Measurements from ENCODE around the gene KIRREL3.

Gene KIRREL3

GRCh38 chr11:126619516-126619915 lies 381.1 kb downstream of the KIRREL3 start:
- no peak for FAIRE-seq

DNA sequence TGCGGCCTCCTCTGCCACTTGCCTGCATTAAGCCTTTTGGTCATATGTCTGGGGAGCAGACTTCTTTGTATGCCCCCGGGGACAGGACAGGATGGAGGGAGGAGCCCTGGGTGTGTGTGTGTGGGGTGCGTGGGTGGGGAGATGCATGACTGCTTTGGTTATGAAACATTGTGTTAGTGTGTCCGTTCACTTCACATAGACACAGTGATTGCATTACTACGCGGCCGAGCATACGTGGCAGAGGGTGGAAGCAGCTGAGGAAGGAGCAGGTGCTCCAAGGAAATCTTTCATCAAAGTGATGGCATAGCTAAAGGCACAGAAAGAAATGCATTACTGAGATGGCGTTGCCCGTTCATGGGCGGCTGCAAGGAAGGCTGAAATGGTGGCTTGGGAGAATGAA lies 384.7 kb downstream of the KIRREL3 start:
- FAIRE-seq: no peak

DNA sequence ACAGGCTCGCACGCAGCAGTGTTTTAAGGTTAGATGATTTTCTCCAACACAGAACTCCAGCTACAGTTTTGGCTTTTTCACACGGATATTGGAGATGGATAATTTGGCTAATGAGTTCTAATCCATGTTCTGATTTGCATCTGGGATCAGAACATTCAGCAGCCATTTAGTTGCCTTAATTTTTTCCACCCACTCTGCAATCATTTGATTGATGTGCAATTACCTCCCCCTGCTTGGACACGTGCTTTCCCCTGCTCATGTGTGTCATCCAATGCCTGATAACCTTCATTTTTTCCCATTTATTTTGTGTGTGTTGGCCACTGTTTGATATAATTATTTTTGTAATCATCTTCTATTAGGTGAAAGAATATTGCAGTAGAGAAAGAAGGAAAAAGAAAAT lies 387.3 kb downstream of the KIRREL3 start:
- FAIRE-seq: no peak

DNA sequence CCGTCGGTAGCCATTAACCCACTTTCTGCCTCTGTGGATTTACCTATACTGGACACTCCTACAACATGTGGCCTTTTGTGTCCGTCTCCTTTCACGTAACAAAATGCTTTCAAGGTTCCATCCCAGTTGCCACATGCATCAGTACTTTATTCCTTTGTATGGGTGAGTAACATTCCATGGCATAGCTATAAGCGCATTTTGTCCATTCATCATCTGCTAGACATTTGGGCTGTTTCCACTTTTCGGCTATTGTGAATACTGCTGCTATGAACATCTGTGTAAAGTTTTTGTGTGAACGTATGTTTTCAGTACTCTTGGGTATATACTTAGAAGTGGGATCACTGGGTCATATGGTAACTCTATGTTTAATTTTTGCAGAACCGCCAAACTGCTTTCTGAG lies 387.9 kb downstream of the KIRREL3 start:
- FAIRE-seq: no peak

- FAIRE-seq: no peak
Observed at GRCh38 chr11:126611438-126611837, 389.1 kb downstream of the KIRREL3 start.

DNA sequence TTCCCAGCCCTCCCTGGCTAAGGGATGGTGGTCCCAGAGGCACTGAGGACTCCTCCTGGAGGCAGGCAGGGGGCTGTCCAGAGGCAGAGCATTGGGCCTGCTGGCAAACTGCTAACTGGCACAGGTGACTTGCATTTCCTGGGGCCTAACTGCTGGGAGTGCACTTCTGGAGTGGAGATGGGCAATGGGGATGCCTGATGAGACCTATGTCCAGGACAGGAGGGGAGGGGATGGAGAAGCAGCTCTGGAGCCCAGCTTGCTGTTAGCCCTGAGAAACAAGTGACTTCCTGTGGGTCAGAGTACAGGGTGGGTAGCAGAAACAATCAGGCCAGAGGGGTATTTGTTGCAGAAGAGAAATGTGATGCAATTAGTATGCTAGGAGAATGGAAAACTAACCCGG lies 391.9 kb downstream of the KIRREL3 start:
- FAIRE-seq: no peak

GRCh38 chr11:126607776-126608541 lies 392.6 kb downstream of the KIRREL3 start:
- FAIRE-seq: no peak

DNA sequence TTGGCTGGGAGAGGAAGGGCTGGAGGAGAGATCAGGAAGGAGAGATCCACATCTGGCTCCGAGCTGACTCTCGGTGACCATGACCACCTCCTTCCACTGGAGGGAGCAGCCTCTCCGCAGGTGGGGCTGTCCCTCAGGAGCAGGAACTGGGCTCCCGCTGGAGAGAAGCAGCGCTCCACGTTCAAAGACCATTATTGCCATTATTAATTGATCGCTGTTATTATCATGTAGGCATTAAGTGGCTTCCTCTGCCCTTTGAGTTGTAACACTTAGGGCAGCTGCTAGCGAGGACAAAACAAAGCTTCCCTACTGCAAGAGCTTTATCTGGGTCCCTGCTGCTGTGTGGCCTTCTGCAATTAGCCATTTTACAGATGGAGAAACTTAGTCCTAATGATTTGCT lies 393.2 kb downstream of the KIRREL3 start:
- no peak for FAIRE-seq

DNA sequence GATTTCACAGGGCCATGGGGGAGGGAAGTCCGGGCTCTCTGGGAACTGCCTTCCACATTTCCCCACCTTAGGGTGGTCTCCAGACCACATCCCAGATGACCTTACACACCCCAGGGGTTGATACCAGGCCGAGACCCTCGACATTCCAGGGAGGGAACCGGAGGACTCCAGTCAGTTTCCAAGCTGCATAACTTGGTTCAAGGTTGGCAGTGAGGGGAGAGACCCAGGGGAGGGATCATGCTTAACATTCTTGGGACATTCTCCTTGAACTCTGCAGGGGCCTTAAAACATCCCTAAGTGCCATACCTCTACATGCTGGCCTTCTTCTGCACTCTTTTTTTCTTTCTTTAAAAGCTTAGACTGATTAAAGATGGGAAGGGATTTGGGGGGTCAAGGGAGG lies 394.1 kb downstream of the KIRREL3 start:
- FAIRE-seq: no peak

- no peak for FAIRE-seq
Observed at GRCh38 chr11:126604461-126604860, 396.1 kb downstream of the KIRREL3 start.

DNA sequence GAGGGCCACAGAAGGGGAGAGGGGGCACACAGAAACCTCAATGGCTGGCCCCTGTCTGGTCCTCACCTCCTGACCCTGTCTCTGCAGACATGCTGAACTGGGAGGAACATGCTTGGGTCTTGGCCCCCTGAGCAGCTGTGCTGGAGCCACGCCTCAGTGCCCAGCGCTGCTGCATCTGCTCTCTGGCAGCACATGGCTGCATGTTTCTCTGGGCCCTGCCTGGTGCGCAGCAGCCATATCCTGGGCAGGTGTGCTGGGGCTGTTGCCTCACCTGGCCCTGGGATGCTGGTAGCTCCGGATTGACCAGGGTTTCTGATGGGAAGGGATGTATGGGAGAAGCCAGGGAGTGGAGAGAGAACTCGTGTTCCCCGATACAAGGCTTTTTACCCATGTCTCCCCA lies 397.1 kb downstream of the KIRREL3 start:
- FAIRE-seq: no peak

- FAIRE-seq: no peak
Observed at GRCh38 chr11:126602993-126603392, 397.6 kb downstream of the KIRREL3 start.

- FAIRE-seq: no peak
Observed at GRCh38 chr11:126602349-126602940, 398.1 kb downstream of the KIRREL3 start.

- FAIRE-seq: no peak
Observed at GRCh38 chr11:126601550-126602215, 398.9 kb downstream of the KIRREL3 start.

DNA sequence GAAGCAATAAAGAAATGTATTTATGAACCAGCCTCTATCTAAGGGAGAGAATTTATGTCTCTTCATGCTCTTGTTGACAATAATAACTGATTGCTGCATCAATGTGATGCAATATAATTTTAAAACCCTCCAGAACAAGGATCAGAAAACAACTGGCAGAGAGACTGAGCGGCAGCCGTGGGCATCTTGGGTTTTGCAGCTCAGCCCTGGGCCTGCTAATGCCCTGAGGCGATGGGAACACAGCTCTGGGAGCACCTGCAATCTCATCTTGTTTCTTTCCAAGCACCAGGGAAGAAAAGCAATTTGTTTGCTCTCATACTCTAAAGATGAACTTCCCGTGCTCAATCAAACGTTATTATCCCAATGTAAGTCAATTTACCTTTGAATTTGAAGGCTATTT lies 399.4 kb downstream of the KIRREL3 start:
- FAIRE-seq: no peak

GRCh38 chr11:126599217-126599897 lies 401.2 kb downstream of the KIRREL3 start:
- no peak for FAIRE-seq

DNA sequence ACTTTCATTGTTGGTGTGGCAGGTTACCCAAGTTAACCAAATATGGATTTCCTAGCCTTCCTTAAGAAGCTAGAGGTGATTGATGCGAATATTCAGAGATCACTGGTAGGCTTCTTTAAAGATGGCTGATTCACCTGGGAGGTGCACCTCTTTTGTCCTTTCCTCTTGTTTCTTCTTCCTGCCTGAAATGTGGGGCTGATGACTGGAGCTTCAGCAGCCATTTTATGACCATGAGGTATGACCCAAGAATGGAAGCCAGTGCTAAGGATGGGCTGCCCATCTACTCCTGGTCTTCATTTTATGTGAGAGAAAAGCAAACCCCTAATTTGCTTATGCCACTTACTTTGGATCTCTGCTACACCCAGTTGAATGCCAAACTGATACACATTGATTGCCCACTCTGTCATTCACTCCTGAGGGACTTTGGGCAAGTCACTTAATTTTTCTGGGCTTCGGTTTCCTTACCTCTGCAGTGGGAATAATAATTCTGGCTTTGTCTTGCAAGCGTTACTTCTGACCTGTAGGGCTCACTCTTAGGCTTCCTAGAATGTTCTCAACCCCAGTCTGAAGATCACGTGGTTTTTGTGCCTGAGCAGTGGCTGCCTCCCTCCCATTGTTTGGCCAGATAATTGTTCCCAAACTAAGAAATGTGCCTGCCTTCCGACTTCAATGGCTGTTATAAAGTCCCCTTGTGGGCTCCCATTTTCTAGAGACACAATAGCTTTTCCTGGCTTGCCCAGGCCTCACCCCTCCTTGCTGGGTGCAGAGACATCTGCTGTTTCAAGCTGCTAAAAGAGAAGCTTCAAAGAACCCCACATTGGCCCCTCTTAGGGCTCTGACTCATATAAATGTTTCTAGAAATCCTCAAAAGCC lies 402.0 kb downstream of the KIRREL3 start:
- FAIRE-seq: no peak

GRCh38 chr11:126597041-126597440 lies 403.5 kb downstream of the KIRREL3 start:
- no peak for FAIRE-seq

DNA sequence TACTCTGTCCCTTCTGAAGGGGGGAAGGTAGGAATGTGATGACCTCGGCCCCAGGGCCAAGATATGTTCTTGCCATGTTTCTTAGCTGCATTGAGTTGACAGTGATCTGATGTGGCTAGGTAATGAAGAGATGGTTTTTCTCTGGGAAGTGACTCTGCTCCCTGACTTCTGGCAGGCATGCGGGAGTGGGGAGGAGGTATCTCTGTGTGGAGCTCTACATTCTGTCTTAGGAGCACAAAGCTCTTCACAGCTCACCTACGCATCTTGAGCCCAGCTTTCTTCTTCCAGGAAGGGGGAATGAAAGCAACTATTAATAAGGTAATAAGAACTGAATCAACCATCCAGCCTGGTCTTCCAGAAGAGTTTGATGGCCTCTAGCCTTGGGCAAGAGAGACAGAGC lies 404.1 kb downstream of the KIRREL3 start:
- no peak for FAIRE-seq

GRCh38 chr11:126595560-126595959 lies 405.0 kb downstream of the KIRREL3 start:
- no peak for FAIRE-seq

DNA sequence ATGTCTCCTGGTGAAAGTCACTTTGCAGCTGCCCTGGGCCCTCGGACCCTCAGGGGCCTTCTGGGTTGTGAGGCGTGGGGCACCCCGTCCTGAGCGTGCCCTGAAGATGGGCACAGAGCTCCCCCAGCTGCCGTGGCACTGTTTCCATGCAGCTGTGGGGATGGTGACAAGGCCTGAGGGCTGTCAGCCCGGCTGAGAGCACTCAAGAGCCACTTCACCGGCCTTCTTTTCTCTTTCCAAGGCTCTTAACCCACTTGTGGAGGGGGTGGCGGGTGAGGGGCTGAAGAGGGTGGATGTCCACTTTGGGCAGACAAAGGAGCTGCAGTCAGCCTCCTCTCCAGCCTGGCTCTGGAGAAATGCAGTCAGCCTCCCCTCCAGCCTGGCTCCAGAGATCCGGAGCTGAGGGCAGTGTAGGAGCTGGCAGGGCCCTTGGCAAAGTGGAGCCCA lies 405.6 kb downstream of the KIRREL3 start:
- FAIRE-seq: no peak
